ENCODE results near the gene GABRG3.

The GABRG3 gene

DNA sequence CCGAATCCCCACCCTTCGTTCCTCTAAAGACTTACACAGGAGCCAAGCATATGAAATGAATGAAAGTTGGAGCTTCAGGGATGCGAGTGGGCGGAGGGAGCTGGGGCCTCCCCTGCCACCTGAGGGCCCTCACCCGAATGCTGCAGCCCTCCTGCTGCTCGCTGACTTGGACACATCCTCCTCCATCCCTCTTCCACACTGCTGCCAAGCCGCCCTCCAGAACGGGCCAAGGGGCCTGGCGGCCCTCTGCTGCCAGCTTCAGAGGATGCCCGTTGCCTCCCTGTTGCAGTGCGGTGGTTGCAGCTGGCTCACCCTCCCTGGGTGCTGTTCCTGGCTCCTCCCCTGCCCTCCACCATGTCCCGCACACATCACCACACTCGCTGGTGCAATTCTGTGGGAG, 71.2 kb downstream of the GABRG3 start:
- TF ChIP-seq, protein P1, sequence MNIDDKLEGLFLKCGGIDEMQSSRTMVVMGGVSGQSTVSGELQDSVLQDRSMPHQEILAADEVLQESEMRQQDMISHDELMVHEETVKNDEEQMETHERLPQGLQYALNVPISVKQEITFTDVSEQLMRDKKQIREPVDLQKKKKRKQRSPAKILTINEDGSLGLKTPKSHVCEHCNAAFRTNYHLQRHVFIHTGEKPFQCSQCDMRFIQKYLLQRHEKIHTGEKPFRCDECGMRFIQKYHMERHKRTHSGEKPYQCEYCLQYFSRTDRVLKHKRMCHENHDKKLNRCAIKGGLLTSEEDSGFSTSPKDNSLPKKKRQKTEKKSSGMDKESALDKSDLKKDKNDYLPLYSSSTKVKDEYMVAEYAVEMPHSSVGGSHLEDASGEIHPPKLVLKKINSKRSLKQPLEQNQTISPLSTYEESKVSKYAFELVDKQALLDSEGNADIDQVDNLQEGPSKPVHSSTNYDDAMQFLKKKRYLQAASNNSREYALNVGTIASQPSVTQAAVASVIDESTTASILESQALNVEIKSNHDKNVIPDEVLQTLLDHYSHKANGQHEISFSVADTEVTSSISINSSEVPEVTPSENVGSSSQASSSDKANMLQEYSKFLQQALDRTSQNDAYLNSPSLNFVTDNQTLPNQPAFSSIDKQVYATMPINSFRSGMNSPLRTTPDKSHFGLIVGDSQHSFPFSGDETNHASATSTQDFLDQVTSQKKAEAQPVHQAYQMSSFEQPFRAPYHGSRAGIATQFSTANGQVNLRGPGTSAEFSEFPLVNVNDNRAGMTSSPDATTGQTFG (tag by site-specific recombination; IDR thresholded peaks at IDR 0.05; ENCODE audit: borderline replicate concordance) = no peak
- no peak for TF ChIP-seq ZNF157 (tag by site-specific recombination; IDR thresholded peaks at IDR 0.05)
- TF ChIP-seq, protein P2, sequence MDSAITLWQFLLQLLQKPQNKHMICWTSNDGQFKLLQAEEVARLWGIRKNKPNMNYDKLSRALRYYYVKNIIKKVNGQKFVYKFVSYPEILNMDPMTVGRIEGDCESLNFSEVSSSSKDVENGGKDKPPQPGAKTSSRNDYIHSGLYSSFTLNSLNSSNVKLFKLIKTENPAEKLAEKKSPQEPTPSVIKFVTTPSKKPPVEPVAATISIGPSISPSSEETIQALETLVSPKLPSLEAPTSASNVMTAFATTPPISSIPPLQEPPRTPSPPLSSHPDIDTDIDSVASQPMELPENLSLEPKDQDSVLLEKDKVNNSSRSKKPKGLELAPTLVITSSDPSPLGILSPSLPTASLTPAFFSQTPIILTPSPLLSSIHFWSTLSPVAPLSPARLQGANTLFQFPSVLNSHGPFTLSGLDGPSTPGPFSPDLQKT (IDR thresholded peaks at IDR 0.05; ENCODE audit: borderline replicate concordance, low read depth, low read length) = no peak
- no peak for TF ChIP-seq ZNF24 (tag by site-specific recombination; IDR thresholded peaks at IDR 0.05)
- no peak for TF ChIP-seq ZNF549 (tag by site-specific recombination; IDR thresholded peaks at IDR 0.05)
- no peak for TF ChIP-seq KLF16 (tag by site-specific recombination; IDR thresholded peaks at IDR 0.05)
- no peak for TF ChIP-seq ZNF16 (tag by site-specific recombination; IDR thresholded peaks at IDR 0.05; ENCODE audit: low read depth)
- TF ChIP-seq, protein P3, sequence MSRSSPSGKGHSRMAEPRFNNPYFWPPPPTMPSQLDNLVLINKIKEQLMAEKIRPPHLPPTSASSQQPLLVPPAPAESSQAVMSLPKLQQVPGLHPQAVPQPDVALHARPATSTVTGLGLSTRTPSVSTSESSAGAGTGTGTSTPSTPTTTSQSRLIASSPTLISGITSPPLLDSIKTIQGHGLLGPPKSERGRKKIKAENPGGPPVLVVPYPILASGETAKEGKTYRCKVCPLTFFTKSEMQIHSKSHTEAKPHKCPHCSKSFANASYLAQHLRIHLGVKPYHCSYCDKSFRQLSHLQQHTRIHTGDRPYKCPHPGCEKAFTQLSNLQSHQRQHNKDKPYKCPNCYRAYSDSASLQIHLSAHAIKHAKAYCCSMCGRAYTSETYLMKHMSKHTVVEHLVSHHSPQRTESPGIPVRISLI (tag by site-specific recombination; IDR thresholded peaks at IDR 0.05) = no peak
- TF ChIP-seq MYNN (tag by site-specific recombination; IDR thresholded peaks at IDR 0.05; ENCODE audit: borderline replicate concordance) = no peak
- TF ChIP-seq ZNF10 (tag by site-specific recombination; IDR thresholded peaks at IDR 0.05) = no peak
- no peak for TF ChIP-seq ZNF747 (tag by site-specific recombination; IDR thresholded peaks at IDR 0.05)
- no peak for TF ChIP-seq ZNF221 (tag by site-specific recombination; IDR thresholded peaks at IDR 0.05; ENCODE audit: borderline replicate concordance)
- TF ChIP-seq ZFP37 (tag by site-specific recombination; IDR thresholded peaks at IDR 0.05) = no peak
- no peak for TF ChIP-seq ZNF37A (tag by site-specific recombination; IDR thresholded peaks at IDR 0.05)
- no peaks in the 10 kb centered on the region for H3K9me3 ChIP-seq (ENCODE audit: control insufficient read depth, insufficient read depth, low read depth, low read length)
- no peak overlapping the region for H3K4me3 ChIP-seq (ENCODE audit: low read depth, low read length)
- no peaks in the 10 kb centered on the region for H3K36me3 ChIP-seq (ENCODE audit: control insufficient read depth in 2 of 2, insufficient read depth in 1 of 2, low read length in 2 of 2)
- no peaks in the 10 kb centered on the region for H3K4me1 ChIP-seq (ENCODE audit: control insufficient read depth, insufficient read depth, low read length)
- ChIA-PET CTCF (interaction anchor here (1.0 kb wide), 1 partner anchor 17 kb away, joined by 5 read pairs; no protein-coding TSS in a partner anchor), POLR2A (no interaction called here)
- no peak overlapping the region for H3K27ac ChIP-seq (ENCODE audit: extremely low read depth, low read depth, low read length)

DNA sequence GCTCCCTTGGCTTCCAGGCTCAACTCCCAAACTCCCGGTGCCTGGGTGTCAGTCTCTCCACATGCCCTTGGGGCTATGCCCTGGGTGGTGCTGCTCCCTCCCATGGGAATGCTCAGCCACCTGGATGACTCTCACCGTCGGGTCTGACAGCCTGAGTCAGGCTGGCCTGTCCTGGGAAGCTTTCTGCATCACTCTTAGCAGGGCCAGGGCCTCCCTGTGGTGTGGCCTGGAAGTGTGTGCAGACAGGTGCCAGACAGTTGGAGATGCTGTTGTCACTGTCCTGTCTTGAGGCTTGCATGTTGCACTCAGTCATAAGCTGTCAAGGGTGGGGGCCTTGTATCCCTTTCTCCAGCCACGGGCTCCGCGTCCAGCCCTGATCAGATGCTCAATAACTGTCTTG, 71.7 kb downstream of the GABRG3 start:
- POLR2A ChIA-PET = no interaction called here
- H3K9me3 ChIP-seq (ENCODE audit: control insufficient read depth, insufficient read depth, low read depth, low read length) = no peaks in the 10 kb centered on the region
- no peaks in the 10 kb centered on the region for H3K4me1 ChIP-seq (ENCODE audit: control insufficient read depth, insufficient read depth, low read length)
- H3K4me3 ChIP-seq (ENCODE audit: low read depth, low read length) = no peak overlapping the region
- no peaks in the 10 kb centered on the region for H3K36me3 ChIP-seq (ENCODE audit: control insufficient read depth in 2 of 2, insufficient read depth in 1 of 2, low read length in 2 of 2)
- CTCF ChIA-PET = interaction anchor here (1.0 kb wide), 1 partner anchor 17 kb away, joined by 5 read pairs; no protein-coding TSS in a partner anchor
- no peak for TF ChIP-seq SCRT1 (tag by site-specific recombination; IDR thresholded peaks at IDR 0.05; ENCODE audit: borderline replicate concordance)
- H3K27ac ChIP-seq (ENCODE audit: extremely low read depth, low read depth, low read length) = no peak overlapping the region

DNA sequence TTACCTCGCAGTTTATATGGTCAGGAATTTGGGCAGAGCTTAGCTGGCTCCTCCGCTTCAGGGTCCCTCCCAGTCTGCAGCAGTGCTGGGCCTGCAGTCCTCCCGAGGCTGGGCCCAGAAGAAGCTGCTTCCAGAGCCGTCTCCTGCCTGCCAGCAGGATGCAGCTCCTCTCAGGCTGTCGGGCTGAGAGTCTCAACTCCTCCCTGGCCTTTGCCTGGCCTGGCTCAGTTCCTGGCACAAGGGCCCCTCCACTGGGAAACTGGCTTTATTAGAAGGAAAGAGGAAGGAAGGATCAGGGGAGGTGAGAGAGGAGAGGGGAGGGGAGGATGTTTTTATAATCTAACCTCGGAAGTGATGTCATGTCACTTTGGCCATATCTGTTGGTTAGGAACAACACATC, 72.8 kb downstream of the GABRG3 start:
- Histone ChIP-seq H3K27ac (ENCODE audit: extremely low read depth, low read depth, low read length) (no peak overlapping the region), H3K4me1 (ENCODE audit: control insufficient read depth, insufficient read depth, low read length) (no peaks in the 10 kb centered on the region), H3K9me3 (ENCODE audit: control insufficient read depth, insufficient read depth, low read depth, low read length) (no peaks in the 10 kb centered on the region), H3K4me3 (ENCODE audit: low read depth, low read length) (no peak overlapping the region), H3K36me3 (ENCODE audit: control insufficient read depth in 2 of 2, insufficient read depth in 1 of 2, low read length in 2 of 2) (no peaks in the 10 kb centered on the region)
- ChIA-PET POLR2A (no interaction called here), CTCF (interaction anchor here (0.6 kb wide), 1 partner anchor 16 kb away, joined by 3 read pairs; no protein-coding TSS in a partner anchor)
- TF ChIP-seq ZBTB17 (tag by site-specific recombination; IDR thresholded peaks at IDR 0.05) (no peak), ZFP69B (tag by site-specific recombination; IDR thresholded peaks at IDR 0.05) (no peak), OVOL3 (tag by site-specific recombination; IDR thresholded peaks at IDR 0.05) (no peak)
- TF ChIP-seq, protein P4, sequence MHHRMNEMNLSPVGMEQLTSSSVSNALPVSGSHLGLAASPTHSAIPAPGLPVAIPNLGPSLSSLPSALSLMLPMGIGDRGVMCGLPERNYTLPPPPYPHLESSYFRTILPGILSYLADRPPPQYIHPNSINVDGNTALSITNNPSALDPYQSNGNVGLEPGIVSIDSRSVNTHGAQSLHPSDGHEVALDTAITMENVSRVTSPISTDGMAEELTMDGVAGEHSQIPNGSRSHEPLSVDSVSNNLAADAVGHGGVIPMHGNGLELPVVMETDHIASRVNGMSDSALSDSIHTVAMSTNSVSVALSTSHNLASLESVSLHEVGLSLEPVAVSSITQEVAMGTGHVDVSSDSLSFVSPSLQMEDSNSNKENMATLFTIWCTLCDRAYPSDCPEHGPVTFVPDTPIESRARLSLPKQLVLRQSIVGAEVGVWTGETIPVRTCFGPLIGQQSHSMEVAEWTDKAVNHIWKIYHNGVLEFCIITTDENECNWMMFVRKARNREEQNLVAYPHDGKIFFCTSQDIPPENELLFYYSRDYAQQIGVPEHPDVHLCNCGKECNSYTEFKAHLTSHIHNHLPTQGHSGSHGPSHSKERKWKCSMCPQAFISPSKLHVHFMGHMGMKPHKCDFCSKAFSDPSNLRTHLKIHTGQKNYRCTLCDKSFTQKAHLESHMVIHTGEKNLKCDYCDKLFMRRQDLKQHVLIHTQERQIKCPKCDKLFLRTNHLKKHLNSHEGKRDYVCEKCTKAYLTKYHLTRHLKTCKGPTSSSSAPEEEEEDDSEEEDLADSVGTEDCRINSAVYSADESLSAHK (tag by site-specific recombination; IDR thresholded peaks at IDR 0.05) = no peak
- TF ChIP-seq, protein P5, sequence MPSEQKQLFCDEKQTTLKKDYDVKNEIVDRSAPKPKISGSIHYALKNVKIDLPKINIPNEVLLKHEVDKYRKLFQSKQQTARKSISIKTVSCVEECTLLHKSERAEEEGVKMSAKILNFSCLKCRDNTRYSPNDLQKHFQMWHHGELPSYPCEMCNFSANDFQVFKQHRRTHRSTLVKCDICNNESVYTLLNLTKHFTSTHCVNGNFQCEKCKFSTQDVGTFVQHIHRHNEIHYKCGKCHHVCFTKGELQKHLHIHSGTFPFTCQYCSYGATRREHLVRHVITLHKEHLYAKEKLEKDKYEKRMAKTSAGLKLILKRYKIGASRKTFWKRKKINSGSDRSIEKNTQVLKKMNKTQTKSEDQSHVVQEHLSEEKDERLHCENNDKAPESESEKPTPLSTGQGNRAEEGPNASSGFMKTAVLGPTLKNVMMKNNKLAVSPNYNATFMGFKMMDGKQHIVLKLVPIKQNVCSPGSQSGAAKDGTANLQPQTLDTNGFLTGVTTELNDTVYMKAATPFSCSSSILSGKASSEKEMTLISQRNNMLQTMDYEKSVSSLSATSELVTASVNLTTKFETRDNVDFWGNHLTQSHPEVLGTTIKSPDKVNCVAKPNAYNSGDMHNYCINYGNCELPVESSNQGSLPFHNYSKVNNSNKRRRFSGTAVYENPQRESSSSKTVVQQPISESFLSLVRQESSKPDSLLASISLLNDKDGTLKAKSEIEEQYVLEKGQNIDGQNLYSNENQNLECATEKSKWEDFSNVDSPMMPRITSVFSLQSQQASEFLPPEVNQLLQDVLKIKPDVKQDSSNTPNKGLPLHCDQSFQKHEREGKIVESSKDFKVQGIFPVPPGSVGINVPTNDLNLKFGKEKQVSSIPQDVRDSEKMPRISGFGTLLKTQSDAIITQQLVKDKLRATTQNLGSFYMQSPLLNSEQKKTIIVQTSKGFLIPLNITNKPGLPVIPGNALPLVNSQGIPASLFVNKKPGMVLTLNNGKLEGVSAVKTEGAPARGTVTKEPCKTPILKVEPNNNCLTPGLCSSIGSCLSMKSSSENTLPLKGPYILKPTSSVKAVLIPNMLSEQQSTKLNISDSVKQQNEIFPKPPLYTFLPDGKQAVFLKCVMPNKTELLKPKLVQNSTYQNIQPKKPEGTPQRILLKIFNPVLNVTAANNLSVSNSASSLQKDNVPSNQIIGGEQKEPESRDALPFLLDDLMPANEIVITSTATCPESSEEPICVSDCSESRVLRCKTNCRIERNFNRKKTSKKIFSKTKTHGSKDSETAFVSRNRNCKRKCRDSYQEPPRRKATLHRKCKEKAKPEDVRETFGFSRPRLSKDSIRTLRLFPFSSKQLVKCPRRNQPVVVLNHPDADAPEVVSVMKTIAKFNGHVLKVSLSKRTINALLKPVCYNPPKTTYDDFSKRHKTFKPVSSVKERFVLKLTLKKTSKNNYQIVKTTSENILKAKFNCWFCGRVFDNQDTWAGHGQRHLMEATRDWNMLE (tag by site-specific recombination; conservative IDR thresholded peaks at IDR 0.05; ENCODE audit: low read depth) = no peak
